HEK293T (cell line): ENCODE measurements around the gene SLC26A5.

Source experiments
- ARNT ChIP-seq: fragments of 450-650 bp; IDR thresholded peaks from 2 replicates; pipeline ENCODE4 v1.6.1; 2017; ENCODE audit warnings: mild to moderate bottlenecking
- BHLHE40 ChIP-seq: fragments of 450-650 bp; IDR thresholded peaks from 2 replicates; pipeline ENCODE4 v1.6.1; 2016; ENCODE audit warnings: mild to moderate bottlenecking, moderate library complexity, borderline replicate concordance
- ELF4 ChIP-seq: fragments of 450-650 bp; IDR thresholded peaks from 2 replicates; pipeline ENCODE4 v1.6.1; 2017; ENCODE audit warnings: antibody characterized with exemption
- FOXA1 ChIP-seq: fragments of 450-650 bp; IDR thresholded peaks from 2 replicates; pipeline ENCODE4 v1.6.1; 2016; ENCODE audit warnings: mild to moderate bottlenecking
- NFRKB ChIP-seq: fragments of 450-650 bp; IDR thresholded peaks from 2 replicates; pipeline ENCODE4 v1.6.1; 2016; ENCODE audit warnings: mild to moderate bottlenecking, moderate library complexity
- SP1 ChIP-seq: fragments of 450-650 bp; IDR thresholded peaks from 2 replicates; pipeline ENCODE4 v1.6.1; 2017
- SUZ12 ChIP-seq: fragments of 450-650 bp; IDR thresholded peaks from 2 replicates; pipeline ENCODE4 v1.6.1; 2016; ENCODE audit warnings: mild to moderate bottlenecking
- TARDBP ChIP-seq: fragments of 450-650 bp; IDR thresholded peaks from 2 replicates; pipeline ENCODE4 v1.6.1; 2016
- ZNF384 ChIP-seq: fragments of 450-650 bp; IDR thresholded peaks from 2 replicates; pipeline ENCODE4 v1.6.1; 2016
- TF ChIP-seq, protein P1 (sequence below): fragments of 450-650 bp; IDR thresholded peaks from 2 replicates; pipeline ENCODE4 v1.6.1; 2016

GRCh38 chr7:103343758-103344452 is 102.1 kb downstream of the SLC26A5 start:
- no peak for TF ChIP-seq ELF4
- TF ChIP-seq, protein P1, sequence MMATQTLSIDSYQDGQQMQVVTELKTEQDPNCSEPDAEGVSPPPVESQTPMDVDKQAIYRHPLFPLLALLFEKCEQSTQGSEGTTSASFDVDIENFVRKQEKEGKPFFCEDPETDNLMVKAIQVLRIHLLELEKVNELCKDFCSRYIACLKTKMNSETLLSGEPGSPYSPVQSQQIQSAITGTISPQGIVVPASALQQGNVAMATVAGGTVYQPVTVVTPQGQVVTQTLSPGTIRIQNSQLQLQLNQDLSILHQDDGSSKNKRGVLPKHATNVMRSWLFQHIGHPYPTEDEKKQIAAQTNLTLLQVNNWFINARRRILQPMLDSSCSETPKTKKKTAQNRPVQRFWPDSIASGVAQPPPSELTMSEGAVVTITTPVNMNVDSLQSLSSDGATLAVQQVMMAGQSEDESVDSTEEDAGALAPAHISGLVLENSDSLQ = no peak
- no peak for TF ChIP-seq BHLHE40
- TF ChIP-seq TARDBP = no peak
- no peak for TF ChIP-seq SUZ12
- TF ChIP-seq FOXA1 = no peak
- no peak for TF ChIP-seq ZNF384
- no peak for TF ChIP-seq SP1
- TF ChIP-seq NFRKB = no peak
- TF ChIP-seq ARNT = no peak
